ENCODE results near the gene PCK1.

DNA sequence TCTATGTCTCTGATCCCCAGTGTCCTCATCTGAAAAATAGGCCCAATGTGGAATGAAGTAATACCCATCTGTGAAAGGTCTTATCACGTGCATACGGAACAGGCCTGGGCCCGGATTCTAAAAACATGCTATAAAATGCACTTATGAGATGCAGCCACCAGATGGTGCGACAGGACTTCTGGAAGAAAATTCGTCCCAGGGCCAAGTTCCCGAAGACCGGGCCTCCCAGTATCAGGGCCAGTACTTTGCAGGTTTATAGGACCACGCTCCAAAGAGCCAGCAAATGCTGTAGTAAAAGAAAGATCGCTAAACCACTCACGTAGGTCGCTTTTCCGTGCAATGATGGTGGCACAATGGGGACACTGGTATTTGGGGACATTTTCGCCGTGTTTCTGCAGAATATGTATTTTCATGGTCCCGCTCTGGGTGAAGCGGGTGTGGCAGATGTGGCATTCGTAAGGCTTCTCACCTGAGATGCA lies 46.6 kb upstream of the PCK1 start:
- TF ChIP-seq POLR2A (IDR thresholded peaks at IDR 0.05) (no peak), POLR2AphosphoS5 (IDR thresholded peaks at IDR 0.05) (peak in 1 of 3 donors; percentile 34), EP300 (IDR thresholded peaks at IDR 0.05; ENCODE audit: low read depth) (no peak)
- TF ChIP-seq, protein P1, sequence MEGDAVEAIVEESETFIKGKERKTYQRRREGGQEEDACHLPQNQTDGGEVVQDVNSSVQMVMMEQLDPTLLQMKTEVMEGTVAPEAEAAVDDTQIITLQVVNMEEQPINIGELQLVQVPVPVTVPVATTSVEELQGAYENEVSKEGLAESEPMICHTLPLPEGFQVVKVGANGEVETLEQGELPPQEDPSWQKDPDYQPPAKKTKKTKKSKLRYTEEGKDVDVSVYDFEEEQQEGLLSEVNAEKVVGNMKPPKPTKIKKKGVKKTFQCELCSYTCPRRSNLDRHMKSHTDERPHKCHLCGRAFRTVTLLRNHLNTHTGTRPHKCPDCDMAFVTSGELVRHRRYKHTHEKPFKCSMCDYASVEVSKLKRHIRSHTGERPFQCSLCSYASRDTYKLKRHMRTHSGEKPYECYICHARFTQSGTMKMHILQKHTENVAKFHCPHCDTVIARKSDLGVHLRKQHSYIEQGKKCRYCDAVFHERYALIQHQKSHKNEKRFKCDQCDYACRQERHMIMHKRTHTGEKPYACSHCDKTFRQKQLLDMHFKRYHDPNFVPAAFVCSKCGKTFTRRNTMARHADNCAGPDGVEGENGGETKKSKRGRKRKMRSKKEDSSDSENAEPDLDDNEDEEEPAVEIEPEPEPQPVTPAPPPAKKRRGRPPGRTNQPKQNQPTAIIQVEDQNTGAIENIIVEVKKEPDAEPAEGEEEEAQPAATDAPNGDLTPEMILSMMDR (IDR thresholded peaks at IDR 0.05) = peak; percentile 73 to 95 (median 75)
